GM15510 (cell line): ENCODE results near the gene GPC6.

ENCODE experiments used
- POLR2A ChIP-seq: IDR thresholded peaks from 3 replicates; pipeline ENCODE4 v1.6.1; 2011; ENCODE audit warnings: borderline replicate concordance; ENCODE audit not compliant: insufficient read length; ENCODE audit errors: extremely low read depth

Gene GPC6

GRCh38 chr13:93248627-93249047, 22.0 kb downstream of the GPC6 start:
- no peak for TF ChIP-seq POLR2A

GRCh38 chr13:93249364-93250306, 23.0 kb downstream of the GPC6 start:
- no peak for TF ChIP-seq POLR2A

GRCh38 chr13:93254775-93255174, 28.2 kb downstream of the GPC6 start:
- TF ChIP-seq POLR2A, result no peak

GRCh38 chr13:93256998-93257397, 30.4 kb downstream of the GPC6 start:
- no peak for TF ChIP-seq POLR2A

- TF ChIP-seq POLR2A, result no peak
Measured at GRCh38 chr13:93259527-93260080, 33.0 kb downstream of the GPC6 start.

GRCh38 chr13:93260591-93260990, 34.0 kb downstream of the GPC6 start:
- no peak for TF ChIP-seq POLR2A

GRCh38 chr13:93262729-93263345, 36.2 kb downstream of the GPC6 start:
- no peak for TF ChIP-seq POLR2A

GRCh38 chr13:93264876-93265275, 38.3 kb downstream of the GPC6 start:
- no peak for TF ChIP-seq POLR2A

- no peak for TF ChIP-seq POLR2A
Measured at GRCh38 chr13:93265800-93266199, 39.2 kb downstream of the GPC6 start.

- TF ChIP-seq POLR2A, result no peak
Measured at GRCh38 chr13:93266681-93267080, 40.1 kb downstream of the GPC6 start.

GRCh38 chr13:93268327-93269028, 41.9 kb downstream of the GPC6 start:
- no peak for TF ChIP-seq POLR2A

- TF ChIP-seq POLR2A, result no peak
Measured at GRCh38 chr13:93270769-93271742, 44.4 kb downstream of the GPC6 start.

GRCh38 chr13:93279982-93280381, 53.4 kb downstream of the GPC6 start:
- TF ChIP-seq POLR2A, result no peak

GRCh38 chr13:93280688-93281087, 54.1 kb downstream of the GPC6 start:
- no peak for TF ChIP-seq POLR2A

GRCh38 chr13:93283255-93283654, 56.6 kb downstream of the GPC6 start:
- no peak for TF ChIP-seq POLR2A

- no peak for TF ChIP-seq POLR2A
Measured at GRCh38 chr13:93284064-93284463, 57.5 kb downstream of the GPC6 start.
